M059J (cell line): Measurements from ENCODE around the gene PHOSPHO1. TPM values are rescaled to one million over a fixed set of nuclear protein-coding genes. Genes with fewer than 3 reads are reported as not detected.
A peak's percentile ranks its signal among the peaks of the same experiment; 100 is the strongest.

ENCODE experiments used
- DNase-seq: peaks from one replicate; pipeline ENCODE4 v3.0.0-alpha.2; 2012; ENCODE audit warnings: low read depth
- total RNA-seq: library from RNA; depleted of rRNA; stranded (reverse); fragments of >200 nt; shearing (Covaris generic); gene quantifications from 2 replicates; pipeline ENCODE4 v1.2.3, GENCODE V29; 2014

Gene PHOSPHO1
- total RNA-seq, 1 experiment from 2014 or later: 0.37 TPM

DNA sequence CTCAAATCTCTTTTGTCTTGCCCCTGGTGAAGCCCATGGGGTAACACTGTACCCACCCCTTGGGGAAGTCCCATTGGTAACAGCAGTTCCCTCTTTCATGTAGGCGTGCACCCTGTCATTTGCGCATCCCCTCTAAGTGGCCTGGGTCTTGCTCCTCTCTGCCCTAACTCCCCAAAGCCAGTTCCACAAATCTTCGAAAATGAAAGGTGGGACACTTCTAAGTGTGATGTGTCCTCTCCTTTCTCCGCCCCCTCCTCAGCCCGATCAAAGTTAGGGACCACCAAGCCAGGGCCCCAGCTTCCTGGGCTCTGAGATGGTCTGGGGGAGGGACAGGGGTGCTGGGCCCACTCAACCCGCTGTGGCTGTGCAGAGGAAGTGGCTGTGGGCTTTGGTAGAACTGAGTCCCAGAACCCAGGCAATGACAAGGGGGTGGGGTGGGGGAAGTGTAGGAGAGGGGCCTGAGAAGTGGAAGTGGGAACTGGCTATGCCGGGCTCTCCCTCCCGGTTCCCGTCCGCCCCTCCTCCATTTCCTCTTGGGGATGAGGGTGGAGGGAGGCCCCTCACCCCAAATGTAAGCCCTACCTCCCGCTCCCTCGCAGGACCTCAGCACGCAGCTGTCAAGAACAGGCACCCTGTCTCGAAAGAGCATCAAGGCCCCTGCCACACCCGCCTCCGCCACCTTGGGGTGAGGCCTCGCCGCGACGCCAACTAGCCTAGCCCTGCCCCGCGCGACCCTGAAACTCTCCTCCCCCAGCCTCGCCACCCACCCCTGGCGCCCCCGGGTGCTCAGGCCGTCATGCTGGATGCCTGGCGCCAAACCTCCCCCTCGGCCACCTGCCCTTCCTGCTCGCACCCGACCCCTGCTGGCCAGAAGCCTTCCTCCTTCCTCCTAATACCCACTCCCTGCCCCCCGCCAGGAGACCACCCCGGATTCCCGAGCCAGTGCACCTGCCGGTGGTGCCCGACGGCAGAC is 11.4 kb downstream of the PHOSPHO1 start:
- no peak for DNase-seq

DNA sequence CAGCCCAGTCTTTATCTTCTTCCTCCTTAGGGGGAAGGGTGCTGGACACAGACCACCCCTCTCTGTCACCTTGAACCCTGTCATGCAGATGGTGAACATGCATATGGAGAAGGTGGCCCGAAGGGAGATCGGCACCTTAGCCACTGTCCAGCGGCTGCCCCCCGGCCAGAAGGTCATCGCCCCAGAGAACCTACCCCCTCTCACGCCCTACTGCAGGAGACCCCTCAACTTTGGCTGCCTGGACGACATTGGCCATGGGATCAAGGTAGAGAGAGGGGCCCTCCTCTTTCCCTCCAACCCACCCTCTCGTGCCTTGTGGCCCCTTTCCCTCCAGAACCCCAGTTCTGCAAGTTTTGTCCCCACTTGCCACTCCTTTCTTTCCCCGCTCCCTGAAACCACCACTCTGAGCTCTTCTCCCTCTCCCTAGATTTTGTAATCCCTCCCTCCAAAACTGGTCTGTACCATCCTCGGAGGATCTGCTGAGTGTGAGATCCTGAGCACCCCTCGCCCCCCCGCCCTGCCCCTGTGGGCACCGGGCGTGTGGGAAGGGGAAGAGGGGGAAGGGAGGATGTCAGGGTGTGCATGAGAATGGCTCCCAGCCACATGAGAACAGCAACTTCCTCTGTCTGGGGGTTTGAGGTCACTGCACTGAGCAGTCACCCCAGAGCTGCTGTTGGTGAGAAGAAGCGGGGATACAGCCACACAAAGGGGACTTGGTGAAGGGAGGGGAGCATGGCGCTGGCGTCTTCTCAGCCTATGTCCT is 12.8 kb downstream of the PHOSPHO1 start:
- no peak for DNase-seq

DNA sequence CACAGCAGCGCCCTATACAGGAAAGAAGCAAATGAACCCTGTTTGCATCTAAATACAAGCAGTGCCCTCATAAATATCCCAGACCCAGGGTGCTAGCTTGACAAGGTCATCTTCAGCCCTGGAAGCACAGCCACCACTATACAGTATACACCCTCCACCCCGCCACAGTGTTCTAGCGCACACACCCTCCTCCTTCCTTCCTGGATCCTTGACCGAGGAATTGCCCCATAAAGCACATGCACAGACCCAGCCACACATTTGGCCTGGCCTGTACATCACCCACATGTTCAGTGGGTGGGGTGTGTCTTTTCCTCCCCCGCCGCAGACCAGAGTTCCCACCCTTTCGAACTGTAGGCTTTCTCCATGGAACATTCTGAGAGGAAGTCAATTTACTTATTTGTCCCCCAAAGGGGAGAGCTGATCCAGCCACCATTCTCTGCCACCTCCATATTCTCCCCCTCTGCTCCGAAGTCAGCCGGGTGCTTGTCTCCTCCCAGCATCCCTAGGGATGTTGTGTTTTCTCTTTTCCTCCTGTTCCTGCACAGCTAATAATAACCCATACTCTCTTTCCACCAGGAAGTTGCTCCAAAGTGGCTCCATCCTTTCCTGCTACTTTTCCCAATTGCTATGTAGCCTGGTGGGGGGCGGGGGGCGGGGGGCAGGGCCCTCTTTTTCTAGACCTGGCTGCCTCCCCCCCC is 13.5 kb downstream of the PHOSPHO1 start:
- DNase-seq: no peak

DNA sequence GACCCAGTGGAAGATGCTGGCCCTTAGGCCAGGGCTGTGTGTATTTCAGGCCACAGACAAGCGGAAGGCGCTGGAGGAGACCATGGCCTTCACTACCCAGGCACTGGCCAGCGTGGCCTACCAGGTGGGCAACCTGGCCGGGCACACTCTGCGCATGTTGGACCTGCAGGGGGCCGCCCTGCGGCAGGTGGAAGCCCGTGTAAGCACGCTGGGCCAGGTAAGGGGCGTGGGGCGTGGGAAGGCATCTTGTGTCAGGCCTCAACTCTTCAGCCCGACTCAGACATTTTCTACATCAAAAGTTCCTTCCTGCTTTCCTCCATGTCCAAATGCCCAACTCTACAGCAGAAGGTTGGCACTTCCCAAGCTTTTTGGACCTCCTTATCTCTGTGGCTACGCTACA is 14.1 kb downstream of the PHOSPHO1 start:
- DNase-seq: no peak

DNA sequence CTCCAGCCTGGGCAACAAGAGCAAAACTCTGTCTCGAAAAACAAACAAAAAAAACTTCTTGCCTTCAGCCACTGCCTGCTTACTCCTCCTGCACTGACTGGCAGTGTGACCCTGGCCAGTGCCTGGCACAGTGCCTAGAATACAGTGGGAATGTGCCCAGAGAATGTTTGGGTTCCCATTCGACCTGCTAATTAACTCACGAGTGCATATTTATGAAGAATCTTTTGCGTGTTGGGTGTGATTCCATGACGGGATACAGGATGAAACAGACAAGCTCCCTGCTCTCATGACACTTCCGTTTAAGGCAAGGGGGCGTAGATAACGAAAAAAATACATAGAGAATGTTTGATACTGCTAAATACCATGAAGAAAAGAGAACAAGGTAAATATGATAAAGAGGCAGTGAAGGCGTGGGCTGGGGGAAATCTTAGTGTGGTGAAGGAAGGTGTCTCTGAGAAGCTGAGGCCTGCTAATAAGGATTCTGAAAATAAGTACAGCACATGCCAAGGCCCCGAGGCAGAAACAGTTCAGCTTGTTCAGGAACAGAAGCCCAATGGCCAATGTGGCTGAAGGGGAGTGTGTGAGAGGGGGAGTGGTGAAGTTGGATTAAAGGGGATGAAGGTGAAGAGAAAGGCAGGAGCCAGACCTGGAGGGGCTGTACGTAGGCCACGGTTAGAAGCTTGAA is 15.8 kb downstream of the PHOSPHO1 start:
- DNase-seq: peak; percentile 57

DNA sequence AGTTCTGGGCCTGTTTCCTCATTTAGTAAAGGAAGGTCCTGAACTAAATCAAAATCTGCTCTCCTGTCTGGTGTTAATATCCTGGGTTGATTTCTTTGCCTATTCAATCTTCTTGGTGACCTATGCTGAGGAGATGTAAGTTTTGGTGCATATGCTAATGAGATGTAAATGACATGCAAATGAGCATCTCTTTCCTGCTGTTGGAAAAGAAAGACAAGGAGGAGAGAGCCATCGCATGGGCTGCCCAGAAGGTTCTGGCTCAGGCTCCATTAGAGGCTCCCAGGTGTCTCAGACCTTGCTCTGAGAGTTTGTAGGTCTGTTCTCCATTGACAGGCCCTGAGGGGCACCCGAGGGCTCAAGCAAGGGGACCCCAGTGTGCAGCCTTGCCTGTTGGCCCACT is 16.7 kb downstream of the PHOSPHO1 start:
- no peak for DNase-seq

DNA sequence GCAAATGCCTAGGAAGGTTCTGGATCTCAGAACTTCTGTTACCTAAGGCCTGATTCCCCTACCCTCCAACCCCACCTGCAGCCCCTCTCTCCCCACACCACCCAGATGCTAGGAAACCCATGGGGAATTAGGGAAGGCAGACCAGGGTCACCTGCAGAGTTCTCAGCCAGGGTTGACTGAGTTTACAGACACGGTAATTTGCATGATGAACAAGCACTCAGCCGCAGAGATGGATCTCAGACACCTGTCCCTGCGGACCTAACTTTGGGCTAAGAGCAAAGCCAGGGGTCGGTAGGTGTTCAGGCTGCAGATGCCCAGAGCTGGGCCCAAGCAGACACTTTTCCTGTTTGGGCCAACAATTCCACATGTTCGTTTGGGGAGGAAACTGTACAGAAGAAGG is 17.2 kb downstream of the PHOSPHO1 start:
- no peak for DNase-seq

DNA sequence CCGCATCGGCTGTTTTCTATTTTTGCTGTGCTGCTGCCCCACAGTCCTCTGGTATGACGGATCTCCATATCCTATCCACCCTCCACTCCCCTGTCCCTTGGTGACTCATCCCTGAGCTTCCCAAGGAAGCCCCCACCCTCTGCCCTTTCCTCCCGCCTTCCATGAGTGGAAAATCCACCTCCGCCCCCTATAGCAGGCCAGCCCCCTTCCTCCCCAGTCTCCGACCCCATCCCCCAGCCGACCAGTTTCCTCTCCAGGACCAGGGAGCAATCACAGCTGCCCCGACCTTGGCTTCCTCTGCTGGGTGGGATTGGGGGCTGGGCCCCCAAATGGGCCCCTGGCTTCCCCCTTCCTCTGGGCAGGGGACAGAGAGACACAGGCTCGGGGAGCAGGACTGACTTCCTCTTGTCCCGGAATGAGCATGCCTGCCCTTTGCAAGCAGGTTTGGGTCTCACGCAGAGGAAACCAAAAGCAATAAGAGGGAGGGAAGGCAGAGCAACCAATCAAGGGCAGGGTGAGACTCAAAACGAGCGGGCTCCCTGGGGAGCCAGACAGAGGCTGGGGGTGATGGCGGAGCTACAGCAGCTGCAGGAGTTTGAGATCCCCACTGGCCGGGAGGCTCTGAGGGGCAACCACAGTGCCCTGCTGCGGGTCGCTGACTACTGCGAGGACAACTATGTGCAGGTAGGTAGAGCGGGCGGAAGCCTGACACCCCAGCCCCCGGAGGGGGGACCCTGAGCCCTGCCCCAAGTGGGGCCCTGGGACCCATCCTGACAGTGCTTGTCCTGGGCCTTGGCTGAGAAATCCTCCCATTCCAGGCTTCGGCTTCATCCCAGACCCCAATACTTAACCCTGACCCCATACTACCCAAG is 20.2 kb downstream of the PHOSPHO1 start, which contains the start of the genes ABI3 and GNGT2:
ABI3 (plus strand) TSS at position 550 of the 872 bp plus-strand sequence; CDS start at position 568, 18 bp downstream.
GNGT2 (minus strand) TSS at position 417 of the 872 bp plus-strand sequence. CDS start 3,152 bp downstream, outside the sequence.
- no peak for DNase-seq

DNA sequence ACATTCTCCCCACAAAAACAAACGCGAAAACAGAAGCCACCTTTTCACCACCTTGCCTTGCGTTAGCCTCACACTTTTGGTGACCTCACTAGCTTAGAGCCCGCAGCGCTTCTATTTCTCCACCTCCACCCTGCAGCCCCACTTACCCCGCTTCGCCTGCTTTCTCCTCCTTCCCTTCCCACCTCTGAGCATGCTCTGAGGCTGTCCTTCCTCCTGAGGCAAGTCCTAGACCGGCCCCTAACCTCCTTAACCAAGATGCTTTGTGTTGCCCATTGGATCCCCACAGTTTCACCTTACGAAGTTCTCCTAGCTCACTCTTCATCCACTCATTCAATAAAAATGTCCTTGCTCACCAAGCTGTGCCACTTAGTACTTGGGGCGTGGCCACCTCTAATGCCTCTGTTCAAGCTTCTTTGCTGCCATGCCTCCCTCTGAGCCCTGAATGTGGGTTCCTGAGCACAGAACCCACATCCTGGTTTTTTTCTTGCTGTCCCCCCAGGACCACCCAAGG is 21.5 kb downstream of the PHOSPHO1 start:
- DNase-seq: peak; percentile 57

DNA sequence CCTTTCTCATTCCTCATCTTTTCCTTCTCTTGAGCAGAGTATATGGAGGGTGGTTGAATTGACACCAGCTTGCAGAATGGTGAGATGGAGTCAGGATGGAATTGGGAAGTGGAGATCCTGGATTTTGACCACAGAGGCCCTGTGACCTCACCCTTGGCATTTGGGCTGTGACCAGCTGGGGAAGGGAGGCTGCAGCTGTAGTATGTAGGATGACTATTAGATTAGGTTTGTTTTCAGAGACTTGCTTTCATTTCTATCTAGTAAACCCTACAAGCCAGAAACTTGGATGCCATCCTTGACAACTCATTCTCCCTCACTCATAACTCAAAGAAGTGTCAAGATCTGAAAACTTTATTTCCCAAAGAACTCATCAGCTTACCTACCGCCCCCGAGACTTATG is 26.1 kb downstream of the PHOSPHO1 start:
- DNase-seq: no peak

DNA sequence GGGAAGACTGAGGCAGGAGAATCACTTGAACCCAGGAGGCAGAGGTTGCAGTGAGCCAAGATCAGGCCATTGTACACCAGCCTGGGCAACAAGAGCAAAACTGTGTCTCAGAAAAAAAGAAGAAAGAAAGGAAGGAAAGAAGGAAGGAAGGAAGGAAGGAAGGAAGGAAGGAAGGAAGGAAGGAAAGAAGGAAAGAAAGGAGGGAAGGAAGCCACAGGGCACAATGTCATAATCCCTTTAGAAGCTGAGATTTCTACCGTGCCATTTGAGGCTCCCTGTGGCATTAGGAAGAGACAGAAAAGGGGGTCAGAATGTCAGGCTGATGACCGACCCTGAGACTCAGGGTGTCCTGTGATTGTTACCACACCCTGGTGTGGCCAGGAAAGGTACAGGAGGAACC is 26.8 kb downstream of the PHOSPHO1 start:
- DNase-seq: no peak

DNA sequence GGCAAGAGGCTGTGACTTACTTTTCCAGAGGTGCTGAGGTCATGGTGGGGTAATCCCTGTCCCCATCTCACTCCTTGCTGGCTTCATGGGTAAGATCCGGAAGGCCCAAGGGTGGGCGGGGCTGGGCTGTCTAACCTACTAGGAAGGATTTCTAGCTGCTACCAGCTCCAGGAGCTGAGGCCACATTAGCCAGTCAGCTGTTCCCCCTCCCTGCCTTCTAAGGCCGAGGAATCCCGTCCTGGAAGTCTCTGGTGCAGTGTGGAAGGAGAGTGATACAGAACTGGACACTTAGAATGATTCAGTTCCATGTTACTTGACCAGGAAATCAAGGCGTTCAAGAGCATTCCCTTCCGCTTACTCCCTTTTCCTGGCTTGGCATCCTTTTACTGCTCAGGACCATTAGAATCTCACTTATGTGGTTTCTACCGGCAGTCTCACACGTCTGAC is 29.1 kb downstream of the PHOSPHO1 start:
- peak; percentile 57 for DNase-seq

DNA sequence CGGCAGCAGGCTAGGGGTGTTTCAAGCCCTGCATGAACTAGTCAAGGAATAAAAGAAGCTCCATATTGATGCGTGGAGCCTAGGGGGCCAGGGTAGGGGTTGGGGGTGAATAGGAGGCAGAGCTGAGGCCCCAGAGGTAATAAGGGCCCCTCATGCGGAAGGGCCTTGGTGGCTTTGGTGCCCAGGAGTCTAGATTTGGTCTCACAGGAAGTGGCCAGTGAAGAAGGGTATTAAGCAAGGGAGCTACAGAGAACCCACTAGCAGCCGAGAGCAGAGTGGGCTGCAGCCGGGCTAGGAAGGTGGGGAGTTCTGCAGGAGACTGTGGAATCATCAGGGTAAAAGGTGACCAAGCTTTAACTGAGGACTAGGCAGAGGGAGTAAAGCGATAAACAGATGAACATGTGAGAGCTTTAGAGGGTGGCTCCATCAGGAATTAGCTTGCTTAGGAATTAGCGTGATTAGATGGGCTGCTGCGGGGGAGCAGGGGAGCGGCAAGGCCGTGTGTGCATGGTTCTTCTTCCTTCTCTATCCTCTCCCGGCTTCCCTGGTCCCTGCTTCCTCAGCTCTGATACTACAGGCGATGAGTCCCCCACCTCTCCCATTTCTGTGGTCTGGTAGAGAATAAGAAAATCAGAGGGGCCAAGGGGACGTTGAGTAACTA is 30.0 kb downstream of the PHOSPHO1 start:
- no peak for DNase-seq

DNA sequence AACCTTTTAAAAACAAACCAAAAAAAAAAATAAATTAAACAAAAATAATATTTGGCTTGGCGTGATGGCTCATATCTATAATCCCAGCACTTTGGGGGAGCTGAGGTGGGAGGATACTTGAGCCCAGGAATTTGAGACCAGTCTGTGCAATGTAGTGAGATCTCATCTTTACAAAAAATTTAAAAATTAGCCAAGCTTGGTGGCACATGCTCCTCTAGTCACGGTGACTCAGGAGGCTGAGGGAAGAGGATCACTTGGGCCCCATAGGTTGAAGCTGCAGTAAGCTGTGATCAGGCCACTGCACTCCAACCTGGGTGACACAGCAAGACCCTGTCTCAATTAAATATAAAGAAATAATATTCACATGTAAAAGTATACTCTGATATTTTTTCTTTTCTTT is 32.4 kb downstream of the PHOSPHO1 start:
- no peak for DNase-seq

DNA sequence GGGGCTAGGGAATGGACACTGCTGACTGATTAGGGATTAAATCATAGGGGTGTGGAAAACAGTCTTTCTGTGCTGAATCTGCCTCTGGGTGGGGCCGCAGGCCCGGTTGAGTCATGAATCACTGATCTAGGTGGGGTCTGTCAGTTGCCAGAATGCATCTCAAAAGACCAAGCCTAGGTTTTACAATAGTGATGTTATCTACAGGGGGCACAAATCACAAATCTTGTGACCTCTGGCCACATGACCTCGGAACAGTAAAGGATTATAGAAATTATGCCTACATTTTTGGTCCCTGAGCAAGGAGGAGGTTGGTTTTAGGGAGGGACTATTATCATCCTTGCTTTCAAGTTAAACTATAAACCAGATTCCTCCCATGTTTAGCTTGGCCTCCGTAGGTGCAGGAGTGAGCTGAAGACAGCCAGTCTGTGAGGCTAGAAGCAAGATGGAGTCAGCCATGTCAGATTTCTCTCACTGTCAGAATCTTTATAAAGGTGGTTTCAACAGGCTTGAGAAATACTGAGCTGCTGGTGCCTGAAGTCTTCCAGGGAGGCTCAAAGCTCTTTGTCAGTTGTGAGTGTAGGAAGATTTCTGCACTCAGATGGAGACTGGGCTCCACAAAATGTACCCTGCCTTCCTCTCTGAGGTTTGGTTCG is 33.1 kb downstream of the PHOSPHO1 start:
- peak; percentile 15 for DNase-seq

DNA sequence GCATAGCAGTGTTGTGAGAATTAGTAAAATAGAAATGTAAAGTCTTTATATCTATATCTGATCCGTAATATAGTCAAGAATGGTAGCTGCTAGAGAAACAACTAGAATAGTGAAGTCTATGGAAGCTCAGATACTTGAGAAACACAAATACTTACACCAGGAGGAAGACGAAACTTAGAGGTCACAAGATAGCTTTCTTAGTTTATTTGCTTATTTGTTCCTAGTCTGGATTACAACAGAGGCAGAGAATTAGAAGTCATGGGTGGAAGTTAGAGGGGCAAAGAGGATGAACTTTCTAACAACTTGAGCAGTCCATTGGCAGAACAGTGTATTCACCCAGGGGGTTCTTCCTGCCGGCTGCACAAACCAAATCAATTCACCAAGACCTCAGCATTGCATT is 34.1 kb downstream of the PHOSPHO1 start:
- no peak for DNase-seq

DNA sequence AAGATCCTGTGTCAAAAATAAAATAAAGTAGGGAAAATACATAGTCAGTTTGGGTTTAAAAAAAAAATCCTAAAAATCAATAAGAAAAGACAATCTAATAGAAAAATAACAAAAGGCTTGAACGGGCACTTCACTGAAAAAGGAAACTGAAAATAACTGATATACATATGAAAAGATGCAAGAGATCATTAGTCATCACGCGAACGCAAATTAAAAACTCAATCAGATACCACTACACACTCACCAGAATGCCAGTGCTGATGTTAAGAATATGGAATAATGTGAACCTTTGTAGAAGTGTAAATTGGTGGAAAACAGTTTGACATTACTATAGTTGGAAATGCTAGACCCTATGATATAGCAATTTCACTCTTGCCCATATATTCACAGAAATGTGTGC is 34.8 kb downstream of the PHOSPHO1 start:
- DNase-seq: no peak

DNA sequence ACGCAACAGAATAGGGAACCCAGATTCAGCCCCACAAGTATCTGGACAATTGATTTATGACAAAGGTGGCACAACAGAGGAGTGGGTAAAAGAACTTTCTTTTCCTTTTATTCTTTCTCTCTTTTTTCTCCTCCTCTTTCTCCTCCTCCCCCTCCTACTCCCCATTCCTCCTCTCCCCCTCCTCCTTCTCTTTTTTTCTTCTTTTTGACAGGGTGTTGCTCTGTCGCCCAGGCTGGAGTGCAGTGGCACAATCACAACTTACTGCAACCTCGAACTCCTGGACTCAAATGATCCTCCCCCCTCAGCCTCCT is 36.3 kb downstream of the PHOSPHO1 start:
- no peak for DNase-seq
